Activated CD4-positive, alpha-beta T cell treated with anti-CD3 and anti-CD28 coated beads, Interleukin-10, Interleukin-2, amounts not matched to agents 100 ng/mL and 50 ng/mL, durations not matched to agents 16 hours and 8 hours (primary cell): ENCODE results near the gene PRM1.

Experiments
- DNase-seq: peaks from one replicate; pipeline ENCODE4 v3.0.0-alpha.2; 2020

The PRM1 gene, protein sequence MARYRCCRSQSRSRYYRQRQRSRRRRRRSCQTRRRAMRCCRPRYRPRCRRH

DNA sequence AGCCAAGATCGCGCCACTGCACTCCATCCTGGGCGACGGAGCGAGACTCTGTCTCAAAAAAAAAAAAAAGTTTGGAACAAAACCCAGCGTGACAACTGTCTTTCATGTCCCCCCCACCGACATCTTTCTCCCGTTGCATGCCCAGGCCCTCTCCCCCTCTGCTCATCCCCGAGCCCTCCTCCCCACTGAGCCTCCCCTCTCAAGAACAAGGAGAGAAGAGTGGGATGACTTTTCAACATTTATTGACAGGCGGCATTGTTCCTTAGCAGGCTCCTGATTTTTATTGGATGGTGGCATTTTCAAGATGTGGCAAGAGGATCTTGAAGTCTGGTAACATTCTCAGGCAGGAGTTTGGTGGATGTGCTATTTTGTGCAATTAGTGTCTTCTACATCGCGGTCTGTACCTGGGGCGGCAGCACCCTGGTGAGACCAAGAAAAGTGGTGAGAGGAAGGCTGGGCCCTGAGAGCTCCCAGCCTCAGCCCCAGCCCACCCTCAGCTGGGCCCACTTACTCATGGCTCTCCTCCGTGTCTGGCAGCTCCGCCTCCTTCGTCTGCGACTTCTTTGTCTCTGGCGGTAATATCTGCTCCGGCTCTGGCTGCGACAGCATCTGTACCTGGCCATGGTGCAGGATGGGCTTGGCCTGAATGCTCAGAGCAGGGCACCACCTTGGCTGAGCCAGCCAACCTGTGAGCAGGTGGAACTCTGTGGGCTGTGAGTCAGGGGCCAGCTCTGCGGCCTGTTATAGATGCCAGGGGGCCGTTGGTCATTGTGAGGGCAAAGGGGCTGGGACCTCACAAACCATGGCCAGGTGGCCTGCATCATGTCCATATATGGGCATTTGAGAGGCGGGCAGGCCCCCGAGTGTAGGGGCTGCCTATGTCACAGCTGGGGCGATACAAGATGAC is at the start of gene PRM1:
Gene PRM1, minus strand, starts transcription at position 715 of the 907 bp plus-strand sequence. Its CDS starts 92 bp downstream, at position 623.
- no peak for DNase-seq

DNA sequence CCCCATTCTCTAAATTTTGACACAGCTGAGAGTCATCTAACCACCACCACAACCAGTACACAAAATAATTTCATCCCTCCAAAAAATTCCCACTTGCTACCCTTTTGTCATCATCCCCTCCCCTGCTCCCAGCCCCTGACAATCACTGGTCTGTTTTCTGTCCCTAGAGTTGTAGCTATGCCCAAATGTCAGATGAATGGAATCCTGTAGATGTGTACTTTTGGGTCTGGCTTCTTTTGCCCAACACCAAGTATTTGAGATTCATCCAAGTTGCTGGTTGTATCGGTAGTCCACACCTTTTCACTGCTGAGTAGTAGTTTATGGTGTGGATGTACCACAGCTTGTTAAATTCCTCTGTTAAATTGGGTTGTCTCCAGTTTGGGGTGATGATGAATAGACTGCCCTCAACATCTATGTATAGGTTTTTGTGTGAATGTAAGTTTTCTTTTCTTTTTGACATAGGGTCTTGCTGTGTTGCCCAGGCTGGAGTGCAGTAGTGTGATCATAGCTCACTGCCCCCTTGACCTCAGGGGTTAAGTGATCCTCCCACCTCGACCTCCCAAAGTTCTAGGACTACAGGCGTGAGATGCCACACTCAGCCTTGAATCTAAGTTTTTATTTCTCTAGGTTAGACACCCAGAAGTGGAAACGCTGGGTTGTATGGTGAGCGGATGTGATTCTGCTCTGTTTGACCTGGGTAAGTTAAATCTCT is 49.6 kb upstream of the PRM1 start:
- no peak for DNase-seq

DNA sequence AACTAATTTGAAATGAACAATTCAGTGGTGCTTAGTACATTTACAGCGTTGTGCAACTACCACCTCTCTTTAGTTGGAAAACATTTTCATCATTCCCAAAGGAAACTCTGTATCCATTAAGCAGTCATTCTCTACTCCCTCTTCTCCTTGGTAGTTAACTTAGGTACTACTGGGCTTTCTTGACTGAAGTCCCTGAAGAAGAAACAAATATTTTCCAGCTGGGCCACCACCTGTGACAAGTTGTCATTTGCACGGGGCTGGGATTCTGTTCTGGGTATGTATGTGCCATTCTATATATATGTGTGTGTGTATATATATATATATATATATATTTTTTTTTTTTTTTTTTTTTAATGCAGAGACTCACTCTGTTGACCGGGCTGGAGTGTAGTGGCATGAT is 48.8 kb upstream of the PRM1 start:
- DNase-seq = no peak

DNA sequence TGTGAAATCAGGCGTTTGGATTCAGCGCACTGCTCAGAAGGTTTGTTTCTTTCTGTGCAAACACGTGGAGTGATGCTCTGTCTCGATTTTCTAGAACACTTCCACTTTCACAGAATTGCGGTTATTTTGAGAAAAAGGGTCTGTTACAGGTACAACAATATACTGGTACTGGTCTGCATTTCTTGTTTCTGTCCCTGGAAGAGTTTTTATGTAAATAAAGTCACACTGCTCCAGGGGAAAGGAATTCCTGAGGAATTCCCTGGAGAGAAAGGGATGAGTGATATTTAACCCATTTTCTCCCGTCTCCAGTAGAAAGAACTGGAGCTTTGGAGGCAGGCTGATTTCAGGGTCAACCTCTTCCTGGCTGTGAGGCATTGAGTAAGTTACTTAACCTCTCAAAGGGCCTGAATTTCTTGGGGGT is 48.0 kb upstream of the PRM1 start:
- peak; percentile 35 for DNase-seq

DNA sequence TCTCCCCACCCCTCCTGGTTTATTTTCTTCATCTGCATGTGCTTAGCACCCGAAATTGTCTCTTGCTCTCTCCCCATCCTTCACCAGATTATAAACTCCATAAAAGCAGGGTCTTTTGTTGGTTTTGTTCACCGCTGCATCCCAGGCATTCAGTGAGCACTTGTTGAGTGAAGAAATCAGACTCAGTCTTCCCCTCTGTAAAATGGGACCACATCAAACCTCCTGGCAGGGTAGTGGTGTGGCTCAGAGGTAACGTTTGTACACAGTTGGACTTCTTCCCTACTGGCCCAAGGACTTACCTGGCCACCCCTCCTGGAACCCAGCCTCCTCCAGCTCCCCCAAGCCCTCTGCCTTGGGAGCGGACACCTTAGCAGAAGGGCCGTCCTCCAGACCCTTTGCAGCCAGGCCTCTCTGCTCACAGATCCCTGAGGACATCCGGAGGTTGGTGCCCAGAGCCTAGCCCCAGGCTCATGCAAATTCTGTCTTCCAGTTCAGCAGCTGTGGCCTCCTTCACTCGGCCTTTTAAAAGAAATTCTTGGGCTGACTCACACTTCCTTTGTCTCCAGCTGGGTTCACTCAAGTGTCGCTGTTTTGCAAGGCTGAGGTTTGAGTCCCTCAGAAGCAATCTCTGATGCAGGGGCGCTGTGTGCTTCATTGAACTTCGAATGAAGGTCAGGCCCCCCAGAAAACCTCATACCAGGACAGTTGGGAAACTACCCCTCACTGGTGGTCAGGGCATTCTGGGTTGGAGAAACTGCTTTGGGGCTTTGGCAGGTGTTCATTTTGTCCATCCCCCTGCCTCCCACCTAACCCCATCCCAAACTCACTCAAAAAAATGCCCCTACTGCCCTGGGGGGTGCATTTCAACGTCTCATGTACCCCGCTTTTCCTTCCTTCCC is 47.3 kb upstream of the PRM1 start:
- DNase-seq = peak; percentile 88

DNA sequence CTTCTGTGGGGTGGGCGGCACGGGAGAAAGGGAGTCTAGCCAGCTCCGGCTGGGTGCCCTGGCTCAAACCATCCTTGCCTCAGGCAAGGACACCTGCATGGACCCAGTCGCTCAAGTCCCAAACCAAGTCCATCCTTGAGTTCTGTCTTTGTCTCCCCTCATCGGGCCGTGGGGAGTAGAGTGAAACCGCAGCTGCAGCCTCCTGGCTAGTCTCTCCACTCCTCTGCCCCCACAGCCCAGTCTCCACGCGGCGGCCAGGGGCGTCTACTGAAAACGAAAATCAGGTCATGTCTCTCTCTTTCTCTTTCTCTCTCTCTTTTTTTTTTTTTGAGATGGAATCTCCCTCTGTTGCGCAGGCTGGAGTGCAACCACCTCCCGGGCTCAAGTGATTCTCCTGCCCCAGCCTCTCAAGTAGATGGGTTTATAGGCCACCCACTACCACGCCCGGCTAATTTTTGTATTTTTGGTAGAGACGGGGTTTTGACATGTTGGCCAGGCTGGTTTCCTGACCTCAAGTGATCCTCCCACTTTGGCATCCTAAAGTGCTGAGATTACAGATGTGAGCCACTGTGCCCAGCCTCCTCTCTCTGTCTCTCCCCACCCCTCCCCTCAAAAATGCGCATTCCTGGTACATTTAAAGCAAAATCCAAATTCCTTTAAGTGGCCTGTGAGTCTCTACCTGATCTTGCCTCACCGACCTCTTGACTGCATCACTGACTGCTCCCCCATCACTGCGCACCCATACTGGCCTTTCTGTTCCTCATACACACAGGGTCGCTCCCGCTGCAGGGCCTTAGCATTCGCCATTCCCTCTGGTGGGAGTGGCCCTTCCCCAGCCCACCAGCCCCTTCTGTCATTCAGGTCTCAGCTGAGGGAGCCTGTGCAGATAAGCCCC is 46.4 kb upstream of the PRM1 start:
- peak; percentile 28 for DNase-seq

DNA sequence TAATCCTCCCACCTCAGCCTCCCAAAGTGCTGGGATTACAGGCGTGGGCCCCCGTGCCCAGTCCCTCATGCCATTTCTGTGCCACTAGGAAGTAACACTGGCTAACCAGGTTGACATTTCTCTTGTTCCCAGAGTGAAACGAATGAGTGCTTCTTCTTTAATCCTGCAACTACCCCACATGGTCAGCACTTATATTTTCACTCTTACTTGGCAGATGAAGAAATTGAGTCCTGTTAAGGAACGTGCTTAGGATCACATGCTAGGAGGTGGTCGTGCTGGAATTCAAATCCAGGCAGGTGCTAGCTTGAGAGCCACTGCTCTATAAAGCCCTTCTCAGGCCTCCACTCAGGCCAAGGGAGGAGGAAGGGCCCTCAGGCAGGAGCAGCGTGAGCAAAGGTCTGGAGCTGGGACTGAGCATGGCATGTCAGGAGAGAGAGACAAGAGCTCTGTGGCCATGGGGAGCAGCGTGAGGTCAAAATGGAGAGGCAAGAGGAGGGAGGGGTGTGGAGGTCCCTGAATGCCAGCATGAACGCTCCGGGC is 45.7 kb upstream of the PRM1 start:
- no peak for DNase-seq

DNA sequence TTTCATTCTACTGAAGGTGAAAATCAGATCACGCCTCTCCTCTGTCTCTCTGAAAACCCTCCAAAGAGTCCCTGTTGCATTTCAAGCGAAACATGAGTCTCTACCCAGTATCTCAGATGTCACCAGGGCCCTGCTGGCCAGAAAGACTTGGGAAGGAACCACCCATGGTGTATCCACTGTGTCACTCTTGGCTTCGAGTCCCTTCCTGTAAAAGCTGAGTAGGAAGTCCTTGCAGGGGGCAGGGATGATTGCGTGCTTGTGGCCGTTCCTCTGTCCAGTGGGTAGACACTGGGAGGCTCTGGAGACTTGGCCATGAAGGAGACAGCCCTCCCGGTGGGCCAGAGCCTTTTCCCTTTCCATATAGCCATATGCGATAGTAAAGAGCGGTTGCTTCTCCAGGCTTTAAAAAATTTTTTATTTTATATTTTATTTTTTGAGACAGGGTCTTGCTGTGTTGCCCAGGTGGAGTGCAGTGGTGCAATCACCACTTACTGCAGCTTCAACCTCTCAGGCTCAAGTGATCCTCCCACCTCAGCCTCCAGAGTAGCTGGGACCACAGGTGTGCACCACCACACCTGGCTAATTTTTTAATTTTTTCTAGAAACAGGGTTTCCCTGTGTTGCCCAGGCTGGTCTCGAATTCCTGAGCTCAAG is 45.1 kb upstream of the PRM1 start:
- no peak for DNase-seq

DNA sequence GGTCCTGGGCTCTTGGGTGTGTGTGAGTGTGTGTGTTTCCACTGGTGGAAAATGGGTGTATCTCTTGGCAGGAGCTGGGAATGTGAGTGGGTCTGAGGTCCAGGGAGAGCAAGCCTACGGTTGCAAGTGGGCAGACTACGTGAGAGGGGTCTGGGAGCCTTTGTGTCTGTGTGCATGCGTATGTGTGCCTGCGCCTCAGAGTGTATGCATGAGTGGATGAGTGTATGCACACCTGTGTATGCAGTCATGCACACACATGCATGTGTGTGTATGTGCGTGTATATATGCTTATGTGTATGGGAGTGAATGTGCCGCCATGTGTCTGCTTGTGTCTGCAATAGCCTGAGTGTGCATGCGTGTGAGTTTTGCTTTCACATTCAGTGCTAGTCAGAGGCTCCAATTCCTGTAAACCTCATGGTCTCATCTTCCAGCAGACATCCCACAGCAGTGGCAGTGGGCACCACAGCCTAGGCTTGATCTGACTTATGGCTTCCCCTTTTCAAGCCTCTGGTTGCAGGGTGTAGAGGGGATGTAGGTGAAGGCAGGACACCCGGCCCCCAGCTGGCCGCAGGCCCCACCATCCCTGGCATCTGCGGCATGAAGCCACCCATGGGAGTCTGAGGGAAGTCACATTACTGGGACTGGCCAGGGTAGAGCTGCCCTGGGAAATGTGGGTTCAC is 44.4 kb upstream of the PRM1 start:
- DNase-seq = peak; percentile 69

DNA sequence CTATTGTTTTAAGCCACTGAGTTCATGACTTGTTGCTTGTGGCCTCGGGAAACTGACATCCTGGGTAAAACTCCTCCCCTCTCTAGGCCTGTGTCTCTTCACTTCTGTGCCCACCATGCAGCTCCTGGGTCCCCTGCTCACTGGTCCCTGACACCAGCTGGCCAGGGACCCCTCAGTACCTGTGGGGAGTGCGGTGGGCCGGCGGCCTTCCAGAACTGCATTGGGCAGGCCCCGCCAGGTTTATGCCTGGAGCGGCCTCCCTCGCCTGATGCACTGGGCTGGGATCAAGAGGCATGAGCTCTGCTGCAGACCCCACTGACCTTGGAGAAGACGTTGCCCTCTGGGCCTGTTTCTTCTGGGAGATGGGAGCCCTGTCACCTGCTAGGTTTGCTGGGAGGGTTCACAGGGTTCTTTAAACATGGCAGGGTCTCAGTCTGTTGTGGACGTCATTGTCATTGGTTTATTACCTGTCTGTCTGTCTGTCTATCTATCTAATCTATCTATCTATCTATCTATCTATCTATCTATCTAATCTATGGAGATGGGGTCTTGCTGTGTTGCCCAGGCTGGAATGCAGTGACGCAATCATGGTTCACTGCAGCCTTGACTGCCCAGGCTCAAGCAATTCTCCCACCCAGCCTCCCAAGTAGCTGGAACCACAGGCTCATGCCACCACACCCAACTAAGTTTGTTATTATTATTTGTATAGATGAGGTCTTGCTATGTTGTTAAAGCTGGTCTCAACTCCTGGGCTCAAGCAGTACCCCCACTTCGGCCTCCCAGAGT is 42.6 kb upstream of the PRM1 start:
- DNase-seq = no peak

DNA sequence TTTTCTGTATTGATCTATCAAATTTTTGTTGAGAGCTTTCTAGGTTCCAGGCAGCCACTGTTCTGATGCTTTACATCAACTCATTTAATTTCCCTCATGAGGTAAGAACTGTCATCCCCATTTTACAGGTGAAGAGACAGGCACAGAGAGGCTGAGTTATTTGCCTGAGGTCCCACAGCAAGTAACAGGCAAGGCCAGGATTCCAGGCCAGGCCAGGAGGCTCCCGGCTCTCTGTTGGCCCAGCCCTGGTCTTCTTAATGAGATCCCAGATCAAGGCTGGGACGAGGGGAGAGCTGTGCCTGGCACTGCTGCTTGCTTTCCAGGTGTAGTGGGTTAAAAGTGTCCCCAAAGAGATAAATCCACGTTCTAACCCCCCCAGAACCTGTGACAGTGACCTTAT is 41.7 kb upstream of the PRM1 start:
- no peak for DNase-seq

DNA sequence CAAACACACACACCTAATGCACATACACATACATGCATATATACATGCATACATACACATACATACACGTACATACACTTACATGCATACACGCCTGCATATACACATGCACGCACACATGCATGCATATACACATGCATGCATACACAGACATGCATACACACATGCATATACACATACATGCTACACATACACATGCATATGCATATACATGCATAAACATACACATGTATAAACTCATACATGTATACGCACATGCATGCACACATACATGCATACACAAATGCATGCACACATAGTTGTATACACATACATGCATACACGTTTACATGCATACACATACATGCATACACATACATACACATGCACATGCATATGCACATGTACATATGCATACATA is 40.5 kb upstream of the PRM1 start:
- no peak for DNase-seq

DNA sequence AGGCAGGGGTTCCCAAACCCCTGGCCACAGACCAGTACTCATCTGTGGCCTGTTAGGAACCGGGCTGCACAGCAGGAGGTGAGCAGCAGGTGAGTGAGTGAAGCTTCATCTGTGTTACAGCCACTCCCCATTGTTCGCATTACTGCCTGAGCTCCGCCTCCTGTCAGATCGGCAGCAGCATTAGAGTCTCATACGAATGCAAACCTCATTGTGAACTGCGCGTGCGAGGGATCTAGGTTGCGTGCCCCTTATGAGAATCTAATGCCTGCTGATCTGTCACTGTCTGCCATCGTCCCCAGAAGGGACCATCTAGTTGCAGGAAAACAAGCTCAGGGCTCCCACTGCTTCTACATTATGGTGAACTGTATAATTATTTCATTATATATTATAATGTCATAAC is 39.0 kb upstream of the PRM1 start:
- DNase-seq = no peak

DNA sequence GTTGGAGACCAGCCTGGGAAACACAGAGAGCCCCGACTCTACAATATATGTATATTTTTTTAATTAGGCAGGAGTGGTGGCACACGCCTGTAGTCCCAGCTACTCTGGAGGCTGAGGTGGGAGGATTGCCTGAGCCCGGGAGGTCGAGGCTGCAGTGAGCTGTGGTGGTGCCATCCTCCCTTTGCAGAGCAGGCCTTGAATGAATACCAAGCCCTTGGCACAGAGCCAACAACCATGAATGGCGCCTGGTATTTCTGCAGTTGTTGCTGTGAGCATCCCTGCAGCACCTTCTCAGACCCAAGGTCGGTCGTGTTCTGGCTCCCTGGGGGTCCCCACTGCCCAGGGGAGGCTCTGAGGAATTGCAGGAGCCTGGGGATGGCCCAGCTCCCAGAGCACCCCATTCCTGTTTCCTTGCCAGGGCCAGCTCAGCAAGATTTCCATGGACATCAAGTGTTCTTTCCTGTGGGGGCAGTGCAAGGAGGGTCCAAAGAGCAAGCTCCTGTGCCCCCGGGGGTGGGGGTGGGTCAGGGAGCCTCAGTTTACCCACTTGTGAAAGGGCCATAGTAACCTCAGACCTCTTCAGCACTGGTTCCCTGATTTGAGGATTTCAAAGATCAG is 38.5 kb upstream of the PRM1 start:
- no peak for DNase-seq

DNA sequence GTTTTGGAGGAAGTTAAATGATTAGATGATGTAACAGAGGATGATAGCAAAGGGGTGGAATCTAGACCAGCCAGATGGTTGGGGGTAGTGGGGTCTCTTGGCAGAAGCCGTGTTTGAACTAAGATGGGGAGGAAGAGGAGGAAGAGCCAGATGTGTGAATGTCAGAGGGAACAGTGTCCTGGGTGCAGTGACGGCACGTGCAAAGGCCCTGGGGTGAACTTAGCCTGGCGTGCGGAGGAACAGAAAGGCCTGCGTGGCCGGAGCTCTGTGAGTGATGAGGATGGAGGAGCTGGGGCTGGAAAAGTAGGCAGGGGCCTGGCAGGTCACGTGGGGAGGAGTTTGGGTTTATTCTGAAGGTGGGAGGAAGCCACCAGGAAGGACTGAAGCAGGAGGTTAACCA is 37.7 kb upstream of the PRM1 start:
- no peak for DNase-seq

DNA sequence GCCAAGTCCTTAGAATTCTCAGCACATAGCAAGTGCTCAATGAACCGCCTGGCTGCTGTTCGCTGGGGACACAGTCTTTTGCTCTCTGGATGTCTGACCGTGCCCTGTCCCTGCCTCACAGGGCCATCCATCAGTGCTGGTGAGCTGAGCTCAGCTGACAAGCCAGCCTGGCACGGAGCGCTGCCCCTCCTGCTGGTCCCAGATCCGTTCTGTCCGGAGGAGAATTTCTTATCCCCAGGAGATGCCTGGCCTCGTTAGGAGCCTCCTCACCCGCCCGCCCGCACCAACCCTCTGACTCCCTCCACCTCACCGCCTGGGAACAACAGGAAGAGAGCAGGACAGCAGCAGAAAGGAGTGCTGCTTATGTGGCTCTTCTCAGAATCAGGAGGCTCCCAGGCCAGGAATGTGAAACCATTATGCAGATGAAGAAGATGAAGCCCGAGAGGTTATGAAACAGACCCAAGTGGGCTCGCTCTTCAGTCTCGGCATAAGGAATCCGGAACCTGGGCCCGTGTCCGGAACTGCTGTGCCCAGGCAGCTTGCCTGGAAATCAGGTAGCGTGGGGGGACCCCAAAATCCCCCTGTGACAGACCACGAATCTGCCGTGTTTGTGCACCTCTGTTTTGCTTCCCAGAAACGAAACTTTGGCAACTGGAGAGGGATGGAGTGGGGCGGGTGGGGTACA is 35.3 kb upstream of the PRM1 start:
- DNase-seq = no peak

DNA sequence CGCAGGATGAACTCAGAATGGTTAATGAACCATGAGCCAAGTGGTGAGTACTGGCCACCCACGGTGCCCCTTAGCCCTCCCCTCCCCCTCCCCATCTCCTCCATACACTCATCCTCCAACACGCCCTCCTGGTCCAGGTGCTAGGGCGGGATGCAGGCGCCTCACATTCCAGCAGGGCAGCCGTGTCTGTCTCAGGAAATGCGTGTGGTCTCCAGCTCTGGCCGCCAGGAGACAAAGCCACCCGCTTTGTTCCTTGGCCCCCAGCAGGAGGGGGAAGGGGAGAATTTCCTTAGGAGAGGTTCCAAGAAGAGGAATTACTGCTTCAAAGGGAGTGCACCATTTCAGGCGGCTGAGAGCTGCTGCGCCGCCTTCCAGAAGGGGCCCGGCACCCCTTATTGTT is 34.4 kb upstream of the PRM1 start:
- DNase-seq = no peak

DNA sequence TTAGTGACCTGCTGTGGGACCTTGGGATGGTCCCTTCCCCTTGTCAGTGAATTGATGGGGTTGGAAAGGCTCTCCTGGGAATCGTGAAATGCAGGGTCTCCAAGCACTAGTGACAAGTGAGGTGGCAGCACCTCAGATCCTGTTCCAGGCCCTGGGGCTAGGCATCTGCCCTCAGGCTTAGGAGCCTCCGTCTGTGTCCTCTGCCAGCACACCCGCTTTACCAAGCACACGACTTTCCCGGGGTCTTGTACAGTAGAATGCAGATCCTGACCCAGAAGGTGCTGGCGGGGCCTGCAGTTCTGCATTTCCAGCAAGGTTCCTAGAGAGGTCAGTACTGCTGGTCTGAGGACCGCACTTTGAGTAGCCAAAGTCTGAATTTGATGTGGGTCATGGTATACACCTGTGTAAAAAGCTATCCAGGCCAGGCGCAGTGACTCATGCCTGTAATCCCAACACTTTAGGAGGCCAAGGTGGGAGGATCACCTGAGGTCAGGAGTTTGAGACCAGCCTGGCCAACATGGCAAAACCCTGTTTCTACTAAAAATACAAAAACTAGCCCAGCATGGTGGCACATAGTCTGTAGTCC is 33.3 kb upstream of the PRM1 start:
- DNase-seq = no peak
